Neural crest cell (in vitro differentiated cells): ENCODE measurements around the gene LSM14A. TPM values are rescaled to one million over a fixed set of nuclear protein-coding genes. Genes with fewer than 3 reads are reported as not detected.
"Not testable (repeated sequence)": the region's sequence is repeated elsewhere in the genome, so short reads cannot be mapped to it uniquely, and the experiment has no call there.

Source experiments
- DNase-seq: peaks from one replicate; pipeline ENCODE4 v3.0.0; 2021; ENCODE audit warnings: low read depth, mixed read lengths, low spot score
- H3K27ac Mint-ChIP-seq: one replicate; pipeline ENCODE4 v1.8.0; 2021; ENCODE audit warnings: mild to moderate bottlenecking, mixed read lengths; ENCODE audit not compliant: unreplicated experiment
- H3K27me3 Mint-ChIP-seq: 2 replicates; pipeline ENCODE4 v1.8.0; 2021; ENCODE audit warnings: low read depth, mild to moderate bottlenecking, mixed read lengths
- H3K36me3 Mint-ChIP-seq: 2 replicates; pipeline ENCODE4 v1.8.0; 2021; ENCODE audit warnings: low read depth, mild to moderate bottlenecking, mixed read lengths
- H3K4me1 Mint-ChIP-seq: 2 replicates; pipeline ENCODE4 v1.8.0; 2021; ENCODE audit warnings: mixed read lengths
- H3K4me3 Mint-ChIP-seq: one replicate; pipeline ENCODE4 v1.8.0; 2021; ENCODE audit warnings: mild to moderate bottlenecking, mixed read lengths
- H3K9me3 Mint-ChIP-seq: 2 replicates; pipeline ENCODE4 v1.8.0; 2021; ENCODE audit warnings: mixed read lengths
- total RNA-seq: library from RNA; stranded (reverse); gene quantifications from 2 replicates; pipeline ENCODE4 v1.2.1, GENCODE V29; 2021
- TF ChIP-seq, protein P1 (sequence below): fragments of 200-600 bp; sonication (generic); conservative IDR thresholded peaks from 2 replicates; pipeline ENCODE4 v1.5.0; 2021; ENCODE audit warnings: antibody characterized with exemption, mild to moderate bottlenecking

Gene LSM14A
- total RNA-seq, 1 donor from 2014 or later = 141 TPM

DNA sequence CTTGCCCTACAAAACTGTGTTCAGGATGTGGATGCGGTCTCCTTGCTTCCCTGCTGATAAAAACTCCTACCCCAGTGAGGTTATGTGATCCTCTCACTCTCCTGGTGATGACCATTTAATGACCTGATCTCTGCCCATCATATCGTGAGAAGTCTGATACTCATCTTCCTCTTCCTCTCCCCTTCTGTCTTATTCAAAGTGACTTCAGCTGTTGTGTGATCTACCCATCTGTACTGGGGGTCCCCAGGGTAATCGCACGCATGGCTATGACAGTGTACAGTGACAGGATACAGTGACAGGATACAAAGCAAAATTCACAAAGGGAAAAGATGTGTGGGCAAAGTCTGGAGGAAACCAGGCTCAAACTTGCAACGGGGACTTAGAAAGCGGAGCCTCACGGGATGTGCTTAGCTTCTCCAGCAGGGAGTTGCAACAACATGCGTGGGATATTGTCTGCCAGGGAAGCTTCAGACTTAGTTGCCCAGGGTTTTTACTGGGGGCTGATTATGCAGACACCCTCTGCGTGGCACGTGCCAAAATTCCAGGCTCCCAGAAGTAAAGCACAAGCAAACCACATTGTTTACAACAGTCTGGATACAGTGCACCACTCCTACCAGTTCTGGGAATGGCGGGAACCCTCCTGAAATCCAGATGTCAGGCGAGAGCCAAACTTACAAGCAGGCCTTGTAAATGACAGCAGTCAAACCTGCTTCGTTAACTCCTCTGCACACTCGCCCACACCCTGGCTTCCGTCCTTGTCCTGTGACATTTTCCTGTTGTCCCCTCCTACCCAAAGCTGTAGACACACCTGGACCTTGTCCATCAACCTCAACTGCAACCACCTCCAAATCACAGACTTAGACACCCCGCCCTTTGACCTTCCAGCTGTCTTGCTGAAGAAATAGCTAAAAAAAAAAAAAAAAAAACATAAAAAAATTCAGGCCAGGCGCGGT, 64.0 kb downstream of the LSM14A start:
- H3K9me3 Mint-ChIP-seq = no peaks in the 10 kb centered on the region
- peak overlapping the region; percentile 31 for H3K4me3 Mint-ChIP-seq
- TF ChIP-seq, protein P1, sequence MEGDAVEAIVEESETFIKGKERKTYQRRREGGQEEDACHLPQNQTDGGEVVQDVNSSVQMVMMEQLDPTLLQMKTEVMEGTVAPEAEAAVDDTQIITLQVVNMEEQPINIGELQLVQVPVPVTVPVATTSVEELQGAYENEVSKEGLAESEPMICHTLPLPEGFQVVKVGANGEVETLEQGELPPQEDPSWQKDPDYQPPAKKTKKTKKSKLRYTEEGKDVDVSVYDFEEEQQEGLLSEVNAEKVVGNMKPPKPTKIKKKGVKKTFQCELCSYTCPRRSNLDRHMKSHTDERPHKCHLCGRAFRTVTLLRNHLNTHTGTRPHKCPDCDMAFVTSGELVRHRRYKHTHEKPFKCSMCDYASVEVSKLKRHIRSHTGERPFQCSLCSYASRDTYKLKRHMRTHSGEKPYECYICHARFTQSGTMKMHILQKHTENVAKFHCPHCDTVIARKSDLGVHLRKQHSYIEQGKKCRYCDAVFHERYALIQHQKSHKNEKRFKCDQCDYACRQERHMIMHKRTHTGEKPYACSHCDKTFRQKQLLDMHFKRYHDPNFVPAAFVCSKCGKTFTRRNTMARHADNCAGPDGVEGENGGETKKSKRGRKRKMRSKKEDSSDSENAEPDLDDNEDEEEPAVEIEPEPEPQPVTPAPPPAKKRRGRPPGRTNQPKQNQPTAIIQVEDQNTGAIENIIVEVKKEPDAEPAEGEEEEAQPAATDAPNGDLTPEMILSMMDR = no peak
- H3K36me3 Mint-ChIP-seq = peaks cover 10% of the 10 kb centered on the region
- peaks cover 15% of the 10 kb centered on the region for H3K4me1 Mint-ChIP-seq
- no peak overlapping the region for H3K27ac Mint-ChIP-seq
- no peaks in the 10 kb centered on the region for H3K27me3 Mint-ChIP-seq
- DNase-seq = no peak

DNA sequence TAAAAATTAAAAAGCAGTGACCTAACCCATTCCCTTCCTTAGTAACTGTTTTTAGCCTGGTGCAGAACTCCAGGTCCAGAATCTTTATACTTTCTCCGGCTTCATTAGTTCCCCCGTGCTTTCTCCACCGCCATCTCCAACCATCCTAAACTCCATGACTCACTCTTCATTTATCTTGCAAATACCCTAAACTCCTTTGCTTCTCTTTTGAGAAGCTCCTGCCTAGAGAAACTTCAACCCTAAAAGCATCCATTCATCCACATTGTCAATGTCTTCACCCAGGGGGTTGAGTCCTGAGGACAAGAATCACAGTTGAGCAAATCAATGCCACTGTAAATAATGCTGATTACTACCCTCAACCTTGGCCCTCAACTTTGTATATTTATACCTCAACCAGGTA, 65.0 kb downstream of the LSM14A start:
- H3K9me3 Mint-ChIP-seq = no peaks in the 10 kb centered on the region
- no peak for DNase-seq
- peak overlapping the region; percentile 5 for H3K4me3 Mint-ChIP-seq
- no peak overlapping the region for H3K27ac Mint-ChIP-seq
- peaks cover 10% of the 10 kb centered on the region for H3K36me3 Mint-ChIP-seq
- no peaks in the 10 kb centered on the region for H3K27me3 Mint-ChIP-seq
- H3K4me1 Mint-ChIP-seq = peaks cover 13% of the 10 kb centered on the region
- TF ChIP-seq, protein P1 = no peak

DNA sequence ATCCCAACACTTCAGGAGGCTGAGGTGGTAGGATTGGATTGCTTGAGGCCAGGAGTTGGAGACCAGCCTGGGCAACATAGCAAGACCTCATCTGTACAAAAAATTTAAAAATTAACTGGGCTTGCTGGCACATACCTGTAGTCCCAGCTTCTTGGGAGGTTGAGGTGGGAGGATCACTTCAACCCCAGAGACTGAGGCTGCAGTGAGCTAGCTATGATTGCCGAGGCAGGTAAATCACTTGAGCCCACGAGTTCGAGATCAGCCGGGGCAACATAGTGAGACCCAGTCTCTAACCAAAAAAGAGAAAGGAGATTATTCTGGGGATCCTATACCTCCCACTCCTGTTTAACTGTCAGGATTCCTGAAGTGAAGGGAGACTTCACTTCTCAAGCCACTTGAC, 65.6 kb downstream of the LSM14A start:
- Mint-ChIP-seq H3K4me3 (no peak overlapping the region), H3K36me3 (peaks cover 10% of the 10 kb centered on the region), H3K27ac (no peak overlapping the region), H3K9me3 (no peaks in the 10 kb centered on the region), H3K4me1 (peaks cover 8% of the 10 kb centered on the region), H3K27me3 (no peaks in the 10 kb centered on the region)
- DNase-seq = no peak
- TF ChIP-seq, protein P1 = no peak

DNA sequence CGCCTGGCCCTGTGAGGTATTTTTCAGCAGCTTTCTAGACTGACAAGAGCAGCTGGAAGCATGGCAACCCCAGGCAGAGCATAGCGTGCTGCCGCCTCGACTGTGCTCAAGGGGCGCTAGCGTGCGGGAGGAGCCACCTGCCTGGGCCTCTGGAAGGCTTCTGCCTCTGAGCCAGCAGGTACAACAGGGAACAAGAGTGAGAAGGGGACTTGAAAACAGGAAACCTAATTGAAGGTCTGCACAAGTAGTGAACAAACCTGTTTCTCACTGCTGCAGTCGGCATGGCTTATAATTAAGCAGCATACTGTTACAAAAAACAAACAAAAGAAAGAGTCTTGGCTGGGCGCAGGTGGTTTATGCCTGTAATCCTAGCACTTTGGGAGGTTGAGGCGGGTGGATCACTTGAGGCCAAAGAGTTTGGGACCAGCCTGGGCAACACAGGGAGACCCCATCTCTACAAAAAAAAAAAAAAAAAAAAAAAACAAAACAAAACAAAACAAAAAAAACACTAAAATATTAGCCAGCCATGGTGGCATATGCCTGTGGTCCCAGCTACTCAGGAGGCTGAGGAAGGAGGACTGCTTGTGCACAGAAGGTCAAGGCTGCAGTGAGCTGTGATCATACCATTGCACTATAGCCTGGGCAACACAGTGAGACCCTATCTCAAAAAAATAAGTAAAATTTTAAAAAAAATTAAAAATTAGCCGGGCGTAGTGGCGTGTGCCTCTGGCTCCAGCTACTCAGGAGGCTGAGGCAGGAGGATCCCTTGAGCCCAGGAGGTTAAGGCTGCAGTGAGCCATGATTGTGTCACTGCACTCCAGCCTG, 69.4 kb downstream of the LSM14A start:
- H3K4me1 Mint-ChIP-seq = peaks cover 11% of the 10 kb centered on the region
- peak overlapping the region; percentile 53 for H3K27ac Mint-ChIP-seq
- H3K4me3 Mint-ChIP-seq = no peak overlapping the region
- TF ChIP-seq, protein P1 = peak; percentile 70
- H3K27me3 Mint-ChIP-seq = no peaks in the 10 kb centered on the region
- no peaks in the 10 kb centered on the region for H3K9me3 Mint-ChIP-seq
- peak; percentile 20 for DNase-seq
- H3K36me3 Mint-ChIP-seq = peaks cover 5% of the 10 kb centered on the region

DNA sequence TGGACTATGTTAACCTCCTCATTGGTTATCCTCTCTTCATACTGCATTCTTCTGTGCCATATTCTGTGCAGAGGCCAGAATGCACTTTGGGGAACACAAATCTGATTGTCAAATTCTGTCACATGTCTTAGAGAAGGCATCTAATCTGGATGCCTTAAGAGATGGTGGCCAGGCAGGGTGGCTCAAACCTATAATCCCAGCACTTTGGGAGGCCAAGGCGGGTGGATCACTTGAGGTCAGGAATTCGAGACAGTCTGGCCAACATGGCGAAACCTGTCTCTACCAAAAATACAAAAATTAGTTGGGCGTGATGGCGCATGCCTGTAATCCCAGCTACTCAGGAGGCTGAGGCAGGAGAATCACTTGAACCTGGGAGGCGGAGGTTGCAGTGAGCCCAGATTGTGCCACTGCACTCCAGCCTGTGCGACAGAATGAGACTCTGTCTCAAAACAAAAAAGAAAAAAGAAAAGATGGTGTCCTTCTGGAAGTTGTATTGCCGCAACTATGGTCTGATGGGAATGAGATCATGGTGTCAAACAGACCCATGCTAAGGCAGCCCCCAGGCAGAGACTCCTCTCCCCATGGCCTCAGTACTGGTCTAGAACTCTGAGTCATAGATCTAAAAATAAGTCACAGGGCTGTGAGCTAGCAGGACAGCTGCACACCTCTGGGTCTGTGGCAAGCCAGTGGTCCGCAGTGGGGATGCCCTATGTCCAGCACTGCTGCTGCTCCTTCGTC, 71.0 kb downstream of the LSM14A start:
- H3K4me3 Mint-ChIP-seq, H3K27me3 Mint-ChIP-seq, H3K4me1 Mint-ChIP-seq, H3K36me3 Mint-ChIP-seq, H3K9me3 Mint-ChIP-seq, H3K27ac Mint-ChIP-seq, DNase-seq: not testable (repeated sequence)
